Natural killer cell (primary cell): ENCODE results near the gene MAN2B2. TPM values are rescaled to one million over a fixed set of nuclear protein-coding genes. Genes with fewer than 3 reads are reported as not detected.

Experiments used
- ATAC-seq, 3 donors: fragments of 150-1000 bp in 2 of 3; fragments of 200-7000 bp in 1 of 3; cut with Tn5 transposase; 1 replicate in 1 of 3; 2 replicates in 2 of 3; pipeline ENCODE4 v1.10.0; 2021; ENCODE audit warnings: mild to moderate bottlenecking in 2 of 3, moderate library complexity in 2 of 3
- DNase-seq, 2 donors: peaks; one replicate each; pipeline versions ENCODE4 v3.0.0 to v3.0.0-alpha.2; 2013 to 2021; ENCODE audit warnings: mixed read lengths in 1 of 2
- H3K27ac ChIP-seq: one replicate; pipeline ENCODE4 v1.5.1; 2013; ENCODE audit warnings: mild to moderate bottlenecking, low read length
- H3K27me3 ChIP-seq: one replicate; pipeline ENCODE4 v1.6.1; 2013; ENCODE audit warnings: low read length; ENCODE audit not compliant: control insufficient read depth, insufficient read depth
- H3K36me3 ChIP-seq: one replicate; pipeline ENCODE4 v1.6.1; 2013; ENCODE audit warnings: low read length; ENCODE audit not compliant: control insufficient read depth, insufficient read depth
- H3K4me1 ChIP-seq: one replicate; pipeline ENCODE4 v1.6.1; 2013; ENCODE audit warnings: low read length; ENCODE audit not compliant: control insufficient read depth, insufficient read depth
- H3K4me3 ChIP-seq: one replicate; pipeline ENCODE4 v1.5.1; 2013; ENCODE audit warnings: low read length
- H3K9me3 ChIP-seq: one replicate; pipeline ENCODE4 v1.6.1; 2013; ENCODE audit warnings: low read length; ENCODE audit not compliant: control insufficient read depth, insufficient read depth
- H3K27ac Mint-ChIP-seq, 2 donors: one replicate each; pipeline ENCODE4 v1.8.0; 2022; ENCODE audit warnings: mild to moderate bottlenecking in 2 of 2, mixed read lengths in 2 of 2, moderate library complexity in 1 of 2
- H3K27me3 Mint-ChIP-seq, 2 donors: one replicate each; pipeline ENCODE4 v1.8.0; 2022; ENCODE audit warnings: low read depth in 2 of 2, mixed read lengths in 2 of 2
- H3K36me3 Mint-ChIP-seq: one replicate; pipeline ENCODE4 v1.8.0; 2022; ENCODE audit warnings: mixed read lengths
- H3K4me1 Mint-ChIP-seq, 2 donors: one replicate each; pipeline ENCODE4 v1.8.0; 2022; ENCODE audit warnings: mixed read lengths in 2 of 2
- H3K4me3 Mint-ChIP-seq: one replicate; pipeline ENCODE4 v1.8.0; 2022; ENCODE audit warnings: mild to moderate bottlenecking, moderate library complexity, mixed read lengths
- H3K9me3 Mint-ChIP-seq, 2 donors: one replicate each; pipeline ENCODE4 v1.8.0; 2022; ENCODE audit warnings: mixed read lengths in 2 of 2
- WGBS: methylation state at CpG from one replicate; pipeline ENCODE4 v1.1.7; 2013; ENCODE audit warnings: missing lambda C conversion rate; ENCODE audit not compliant: insufficient coverage; 5-methylcytosine and 5-hydroxymethylcytosine counted together
- intact Hi-C: fragments of 100-400 bp; cut with micrococcal nuclease; formaldehyde crosslinking; loops from one replicate; pipeline ENCODE4 v1.14.2; 2022
- total RNA-seq, 4 donors: library from RNA; stranded (reverse); fragments of 120-200 nt in 1 of 4; gene quantifications; one replicate each; pipeline versions ENCODE4 v1.2.3 to v1.2.4, GENCODE V29; 2013 to 2022
- TF ChIP-seq, protein P1 (sequence below): fragments of 200-600 bp; IDR thresholded peaks from one replicate; pipeline ENCODE4 v1.8.0; 2022; ENCODE audit warnings: antibody characterized with exemption

MAN2B2 gene
- total RNA-seq, 3 donors from 2014 or later (not counting 1 experiment from before 2014, with no cell fraction given), result 34.5 to 47.8 (median 39.0) TPM

DNA sequence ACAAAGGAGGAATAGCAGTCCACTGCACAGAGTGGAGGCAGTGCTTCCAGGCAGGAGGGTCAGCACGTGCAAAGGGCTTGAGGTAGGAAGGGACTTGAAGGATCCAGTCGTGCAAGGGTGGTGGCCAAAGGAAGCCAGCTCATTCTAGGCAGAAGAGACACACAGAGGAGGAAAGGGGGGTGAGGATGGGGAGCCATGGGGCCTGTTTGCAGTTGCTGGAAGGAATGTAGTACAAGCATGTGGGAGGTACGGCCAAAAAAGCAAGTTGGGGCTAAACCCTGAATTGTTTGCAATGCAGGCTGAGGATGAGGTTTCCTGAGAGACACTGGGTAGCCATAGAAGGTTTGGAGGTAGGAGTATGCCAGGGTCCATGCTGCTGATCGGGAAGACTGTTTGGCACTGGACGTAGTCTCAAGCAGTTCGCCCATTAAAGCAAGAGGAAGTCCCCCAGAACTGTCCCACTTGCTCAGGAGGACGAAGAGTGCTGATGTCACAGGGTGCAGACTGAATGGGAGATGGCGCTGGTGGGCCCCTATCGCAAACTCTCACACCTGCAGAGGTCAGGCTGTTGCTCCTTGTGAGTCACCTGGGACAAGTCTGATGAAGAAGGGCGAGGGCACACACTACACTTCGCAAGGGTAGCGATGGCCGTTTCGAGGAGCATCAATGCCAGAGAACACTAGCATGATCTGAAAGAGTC, 9.1 kb upstream of the MAN2B2 start:
- Histone ChIP-seq H3K27me3 (peaks cover 17% of the 10 kb centered on the region), H3K4me3 (no peak overlapping the region), H3K27ac (no peak overlapping the region), H3K9me3 (no peaks in the 10 kb centered on the region), H3K36me3 (no peaks in the 10 kb centered on the region), H3K4me1 (peaks cover 6% of the 10 kb centered on the region)
- ATAC-seq (no peak), DNase-seq (no peak)
- Mint-ChIP-seq H3K27ac (no peak overlapping the region), H3K4me3 (no peak overlapping the region), H3K27me3 (peaks cover 47 to 50% of the 10 kb centered on the region in 2 donors), H3K9me3 (no peaks in the 10 kb centered on the region), H3K4me1 (peaks cover 0 to 4% of the 10 kb centered on the region in 2 donors), H3K36me3 (no peaks in the 10 kb centered on the region)
- intact Hi-C loops, result no loop called here
- TF ChIP-seq, protein P1, sequence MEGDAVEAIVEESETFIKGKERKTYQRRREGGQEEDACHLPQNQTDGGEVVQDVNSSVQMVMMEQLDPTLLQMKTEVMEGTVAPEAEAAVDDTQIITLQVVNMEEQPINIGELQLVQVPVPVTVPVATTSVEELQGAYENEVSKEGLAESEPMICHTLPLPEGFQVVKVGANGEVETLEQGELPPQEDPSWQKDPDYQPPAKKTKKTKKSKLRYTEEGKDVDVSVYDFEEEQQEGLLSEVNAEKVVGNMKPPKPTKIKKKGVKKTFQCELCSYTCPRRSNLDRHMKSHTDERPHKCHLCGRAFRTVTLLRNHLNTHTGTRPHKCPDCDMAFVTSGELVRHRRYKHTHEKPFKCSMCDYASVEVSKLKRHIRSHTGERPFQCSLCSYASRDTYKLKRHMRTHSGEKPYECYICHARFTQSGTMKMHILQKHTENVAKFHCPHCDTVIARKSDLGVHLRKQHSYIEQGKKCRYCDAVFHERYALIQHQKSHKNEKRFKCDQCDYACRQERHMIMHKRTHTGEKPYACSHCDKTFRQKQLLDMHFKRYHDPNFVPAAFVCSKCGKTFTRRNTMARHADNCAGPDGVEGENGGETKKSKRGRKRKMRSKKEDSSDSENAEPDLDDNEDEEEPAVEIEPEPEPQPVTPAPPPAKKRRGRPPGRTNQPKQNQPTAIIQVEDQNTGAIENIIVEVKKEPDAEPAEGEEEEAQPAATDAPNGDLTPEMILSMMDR, result no peak
- WGBS, result 69% methylated on average over 14 of the region's 14 CpGs

DNA sequence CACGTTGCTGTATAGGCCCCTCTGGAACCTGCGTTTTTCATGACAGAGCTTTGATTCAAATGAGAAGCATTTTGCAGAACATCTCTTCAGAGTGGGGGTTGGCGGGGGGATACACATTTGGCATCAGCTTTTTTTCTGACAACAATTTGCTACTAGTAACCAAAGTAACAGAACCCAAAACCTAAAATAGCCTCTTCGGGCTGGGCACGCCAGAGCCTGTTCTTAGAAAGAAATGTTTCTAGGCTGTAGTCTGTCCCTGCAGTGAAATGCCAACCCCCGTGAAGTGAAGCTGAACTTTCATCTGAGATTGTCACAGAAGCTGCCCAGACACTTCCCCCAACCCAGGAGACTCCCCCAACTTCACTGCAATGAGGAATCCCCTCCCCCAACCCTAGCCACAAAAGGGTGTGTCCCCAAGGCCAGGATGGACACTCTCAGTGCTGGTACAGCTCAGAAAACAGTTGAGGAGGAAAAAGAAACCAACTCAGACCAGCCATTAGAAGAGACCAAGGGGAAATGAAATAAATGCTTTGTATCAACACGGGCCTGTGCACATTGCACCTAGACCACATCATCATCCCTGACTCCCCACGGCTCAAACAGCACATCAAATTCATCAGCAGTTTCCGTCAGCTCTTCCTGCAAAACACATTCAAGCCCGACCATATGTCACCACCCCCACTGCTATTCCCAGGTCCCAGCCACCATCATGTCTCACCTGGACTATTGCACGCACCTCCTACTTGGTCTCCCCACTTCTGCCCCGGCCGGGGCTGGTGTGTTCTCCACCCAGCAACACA, 8.4 kb upstream of the MAN2B2 start:
- TF ChIP-seq, protein P1, result no peak
- Mint-ChIP-seq H3K4me1 (peaks cover 0 to 4% of the 10 kb centered on the region in 2 donors), H3K27ac (no peak overlapping the region), H3K4me3 (no peak overlapping the region), H3K36me3 (no peaks in the 10 kb centered on the region), H3K9me3 (no peaks in the 10 kb centered on the region), H3K27me3 (peaks cover 41 to 50% of the 10 kb centered on the region in 2 donors)
- Histone ChIP-seq H3K4me3 (no peak overlapping the region), H3K27me3 (peaks cover 16% of the 10 kb centered on the region), H3K9me3 (no peaks in the 10 kb centered on the region), H3K4me1 (peaks cover 6% of the 10 kb centered on the region), H3K36me3 (no peaks in the 10 kb centered on the region), H3K27ac (no peak overlapping the region)
- no peak for DNase-seq
- intact Hi-C loops, result no loop called here
- WGBS, result 68% methylated on average over 13 of the region's 13 CpGs
- ATAC-seq, result no peak

DNA sequence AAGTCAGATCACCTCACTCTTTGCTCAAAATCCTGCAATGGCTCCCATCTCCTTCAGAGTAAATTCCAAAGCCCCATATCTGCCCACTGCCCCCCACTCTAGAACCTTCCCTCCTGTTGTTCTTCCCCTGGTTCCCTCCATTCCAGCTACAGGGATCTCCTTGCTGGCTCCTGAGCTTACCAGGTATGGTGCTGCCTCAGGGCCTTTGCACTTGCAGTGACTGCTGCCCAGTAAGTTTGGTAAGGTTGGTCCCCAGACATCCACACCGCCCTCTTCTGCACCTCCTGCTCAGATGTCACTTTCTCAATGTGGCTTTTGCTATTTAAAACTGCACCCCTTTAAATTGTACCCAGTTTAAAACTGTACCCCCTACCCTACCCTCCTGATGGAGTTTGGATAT, 7.8 kb upstream of the MAN2B2 start:
- Mint-ChIP-seq H3K27ac (no peak overlapping the region), H3K36me3 (no peaks in the 10 kb centered on the region), H3K4me3 (no peak overlapping the region), H3K9me3 (no peaks in the 10 kb centered on the region), H3K27me3 (peaks cover 35 to 43% of the 10 kb centered on the region in 2 donors), H3K4me1 (peaks cover 0 to 4% of the 10 kb centered on the region in 2 donors)
- no peaks in the 10 kb centered on the region for H3K36me3 ChIP-seq
- DNase-seq (no peak), ATAC-seq (no peak)
- H3K27me3 ChIP-seq, result peaks cover 12% of the 10 kb centered on the region
- H3K9me3 ChIP-seq, result no peaks in the 10 kb centered on the region
- TF ChIP-seq, protein P1, result no peak
- H3K4me1 ChIP-seq, result peaks cover 6% of the 10 kb centered on the region
- intact Hi-C loops, result no loop called here
- H3K4me3 ChIP-seq, result no peak overlapping the region
- no peak overlapping the region for H3K27ac ChIP-seq
- 93% methylated on average over 1 of the region's 1 CpG for WGBS
